ENCODE results near the gene IGFL4. TPM values are rescaled to one million over a fixed set of nuclear protein-coding genes. Genes with fewer than 3 reads are reported as not detected.

Gene IGFL4
- total and polyA plus RNA-seq, 10 of the 15 experiments (the other 5 are each of a cell fraction or from before 2014, with no cell fraction given), result not detected

GRCh38 chr19:46018729-46019251, 22.0 kb downstream of the IGFL4 start:
- ChIA-PET CTCF (interaction anchor here (1.7 kb wide), 1 partner anchor 10 kb away, joined by 5 read pairs; no protein-coding TSS in a partner anchor), RAD21 (ENCODE audit: unreplicated experiment) (no interaction called here), SMC1A (ENCODE audit: uncharacterized antibody, unreplicated experiment) (no interaction called here), POLR2A (no interaction called here)
- ATAC-seq (no peak), FAIRE-seq (no peak), DNase-seq (ENCODE audit: low read depth, low spot score) (no peak)
- Histone ChIP-seq H3K36me3 (ENCODE audit: control insufficient read depth in 2 of 2, insufficient read depth in 2 of 2, low read length in 1 of 2) (no peaks in the 10 kb centered on the region; a peak in 1 of 4 replicates), H3K4me1 (ENCODE audit: control insufficient read depth, insufficient read depth, low read length) (peaks cover 5% of the 10 kb centered on the region), H3K27me3 (replicated peaks in 1 of 2; ENCODE audit: control insufficient read depth in 2 of 2, insufficient read depth in 2 of 2, low read length in 1 of 2) (no peaks in the 10 kb centered on the region), H3K4me2 (ENCODE audit: control insufficient read depth, insufficient read depth) (no peak overlapping the region), H4K20me1 (ENCODE audit: control insufficient read depth, insufficient read depth) (no peaks in the 10 kb centered on the region; the same call in 1 of the 2 replicates), H2AFZ (ENCODE audit: control insufficient read depth, low read depth, low read length) (no peak overlapping the region), H3K9me3 (replicated peaks; ENCODE audit: control insufficient read depth, insufficient read depth, low read length) (no peaks in the 10 kb centered on the region), H3K9ac (ENCODE audit: control insufficient read depth, insufficient read depth, low read length) (no peak overlapping the region), H3K79me2 (ENCODE audit: control insufficient read depth, insufficient read depth, low read length) (no peaks in the 10 kb centered on the region), H3K27ac (ENCODE audit: control insufficient read depth, insufficient read depth) (no peak overlapping the region), H3K4me3 (no peak overlapping the region)
- no TSS peak for BruUV-seq (replicated peaks)
- intact Hi-C loops (cut with micrococcal nuclease; ENCODE audit: unreplicated experiment), result no loop called here
- in situ Hi-C loops (cut with MboI), result no loop called here
- WGBS (ENCODE audit: insufficient coverage, insufficient replicate concordance, low lambda C conversion rate, missing lambda C conversion rate), result 89% methylated on average over 10 of the region's 10 CpGs
- no peak for TF ChIP-seq YBX1 (IDR thresholded peaks at IDR 0.05)
- TF ChIP-seq CBFB (IDR thresholded peaks at IDR 0.05; ENCODE audit: low read depth), result no peak
- TF ChIP-seq ZNF274 (IDR thresholded peaks at IDR 0.05; ENCODE audit: insufficient read depth, insufficient read length), result no peak
- no peak for TF ChIP-seq STAT3 (IDR thresholded peaks at IDR 0.05; ENCODE audit: low read depth, low read length)
- no peak for TF ChIP-seq IRF4 (IDR thresholded peaks at IDR 0.05; ENCODE audit: low read depth, low read length)
- no peak for TF ChIP-seq PBX3 (IDR thresholded peaks at IDR 0.05; ENCODE audit: insufficient replicate concordance, low read depth, low read length)
- no peak for TF ChIP-seq PML (IDR thresholded peaks at IDR 0.05; ENCODE audit: low read length)
- no peak for TF ChIP-seq NFIC (IDR thresholded peaks at IDR 0.05; ENCODE audit: low read depth, low read length)
- no peak for TF ChIP-seq IKZF2 (IDR thresholded peaks at IDR 0.05)
- no peak for TF ChIP-seq SP1 (IDR thresholded peaks at IDR 0.05; ENCODE audit: low read depth, low read length)
- no peak for TF ChIP-seq RBBP5 (conservative IDR thresholded peaks at IDR 0.05)
- TF ChIP-seq ETV6 (conservative IDR thresholded peaks at IDR 0.05 in 1 of 2, IDR thresholded peaks at IDR 0.05 in 1 of 2; ENCODE audit: borderline replicate concordance in 1 of 2, low read depth in 1 of 2), result no peak
- TF ChIP-seq KLF5 (IDR thresholded peaks at IDR 0.05; ENCODE audit: partially characterized antibody), result no peak
- no peak for TF ChIP-seq CHD2 (IDR thresholded peaks at IDR 0.05; ENCODE audit: borderline replicate concordance, low read depth, low read length)
- TF ChIP-seq YY1 (IDR thresholded peaks at IDR 0.05; ENCODE audit: low read depth, low read length), result no peak
- no peak for TF ChIP-seq TARDBP (IDR thresholded peaks at IDR 0.05; ENCODE audit: borderline replicate concordance)
- TF ChIP-seq PRDM15 (CRISPR knock-in tag; IDR thresholded peaks at IDR 0.05), result no peak
- no peak for TF ChIP-seq SMARCA5 (IDR thresholded peaks at IDR 0.05)

Measured in GM12878 (cell line).